Urinary bladder (tissue), 4 donors: Measurements from ENCODE around the gene XIRP2. TPM values are rescaled to one million over a fixed set of nuclear protein-coding genes. Genes with fewer than 3 reads are reported as not detected.
A peak's percentile ranks its signal among the peaks of the same experiment; 100 is the strongest.

Experiments
- DNase-seq: peaks from one replicate; pipeline ENCODE4 v3.0.0-alpha.2; 2015; ENCODE audit errors: extremely low spot score
- H3K27ac ChIP-seq: one replicate; pipeline ENCODE4 v1.5.1; 2013; ENCODE audit warnings: low read depth, mild to moderate bottlenecking, moderate library complexity
- H3K36me3 ChIP-seq: one replicate; pipeline ENCODE4 v1.6.1; 2013; ENCODE audit warnings: mild to moderate bottlenecking, moderate library complexity; ENCODE audit not compliant: insufficient read depth
- H3K4me1 ChIP-seq: one replicate; pipeline ENCODE4 v1.6.1; 2013; ENCODE audit warnings: mild to moderate bottlenecking, moderate library complexity; ENCODE audit not compliant: insufficient read depth
- H3K4me3 ChIP-seq: one replicate; pipeline ENCODE4 v1.5.1; 2013; ENCODE audit warnings: low read depth, low read length
- WGBS: extraction: QIAGEN DNeasy Blood & Tissue Kit; methylation state at CpG from one replicate; pipeline ENCODE4 v1.1.7; 2013; 5-methylcytosine and 5-hydroxymethylcytosine counted together
- polyA plus RNA-seq: library from polyadenylated mRNA; stranded (reverse); fragments of 200-250 nt; gene quantifications from one replicate; pipeline ENCODE4 v1.2.3, GENCODE V29; 2013
- total RNA-seq: library from RNA; depleted of rRNA; stranded (reverse); fragments of >200 nt; gene quantifications from one replicate; pipeline ENCODE4 v1.2.3, GENCODE V29; 2014
- donor health status: healthy with polysubstance abuse.
- donor health status: healthy.

XIRP2 gene
- total and polyA plus RNA-seq, 2 donors, result 5.8 TPM; not detected in 1

DNA sequence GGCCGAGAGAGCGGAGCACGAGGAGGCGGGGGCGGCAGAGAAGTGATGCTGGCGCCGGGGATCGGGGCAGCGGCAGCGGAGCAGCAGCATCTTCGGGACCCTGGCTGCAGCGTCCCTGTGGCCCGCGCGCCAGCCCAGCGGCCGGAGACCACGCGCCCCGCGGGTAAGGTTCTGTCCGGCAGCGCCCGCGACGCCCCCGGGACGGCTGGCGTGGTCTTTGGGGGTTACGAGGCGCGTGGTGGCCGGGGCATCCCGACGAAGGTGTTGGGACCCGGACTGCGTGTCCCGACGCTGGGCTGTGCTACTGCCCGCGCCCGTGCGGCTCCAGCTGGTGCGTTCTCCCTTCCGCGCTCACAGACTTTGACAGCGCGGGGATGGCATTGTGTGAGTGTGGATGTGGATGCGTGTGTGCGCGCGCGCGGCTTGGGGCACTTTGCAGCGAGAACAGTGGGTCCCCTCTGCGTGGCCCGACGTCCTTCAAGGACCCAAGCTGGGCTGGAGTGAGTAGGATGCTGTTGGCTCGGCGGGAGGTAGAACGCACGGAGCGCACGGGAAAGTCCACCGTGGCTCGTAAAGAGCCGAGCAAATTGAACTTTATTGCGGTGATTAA is 405.0 kb downstream of the XIRP2 start:
- peaks cover 3% of the 10 kb centered on the region for H3K4me1 ChIP-seq
- H3K27ac ChIP-seq, result no peak overlapping the region
- WGBS, result under 1% methylated on average over 68 of the region's 68 CpGs
- no peaks in the 10 kb centered on the region for H3K36me3 ChIP-seq
- H3K4me3 ChIP-seq, result peak overlapping the region; percentile 58
- no peak for DNase-seq

GRCh38 chr2:167293943-167294775 is 405.9 kb downstream of the XIRP2 start:
- no peaks in the 10 kb centered on the region for H3K36me3 ChIP-seq
- DNase-seq, result no peak
- H3K4me1 ChIP-seq, result peaks cover 3% of the 10 kb centered on the region
- H3K4me3 ChIP-seq, result no peak overlapping the region
- no peak overlapping the region for H3K27ac ChIP-seq
- WGBS, result 2% methylated on average over 39 of the region's 39 CpGs

DNA sequence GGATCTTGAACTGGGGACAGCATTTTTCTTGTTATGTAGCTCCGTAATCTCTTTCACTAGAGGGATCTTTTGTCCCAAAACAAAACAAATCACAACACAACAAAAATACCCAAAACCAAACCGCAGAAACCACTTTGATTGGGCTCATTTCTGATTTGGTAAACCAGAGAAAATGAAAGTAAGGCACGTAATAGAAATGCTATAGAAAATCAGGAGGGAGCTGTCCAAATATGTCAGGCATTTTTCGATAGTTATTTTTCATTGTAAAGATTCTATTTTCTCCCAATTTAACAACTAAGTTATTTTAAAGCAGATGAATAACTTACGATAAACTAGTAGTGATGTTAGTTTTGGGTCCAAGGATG is 406.5 kb downstream of the XIRP2 start:
- no peaks in the 10 kb centered on the region for H3K36me3 ChIP-seq
- DNase-seq, result peak; percentile 7
- no peak overlapping the region for H3K27ac ChIP-seq
- H3K4me1 ChIP-seq, result peaks cover 3% of the 10 kb centered on the region
- WGBS, result 10% methylated on average over 5 of the region's 5 CpGs
- H3K4me3 ChIP-seq, result no peak overlapping the region

- H3K27ac ChIP-seq, result no peak overlapping the region
- H3K4me3 ChIP-seq, result no peak overlapping the region
- peaks cover 3% of the 10 kb centered on the region for H3K4me1 ChIP-seq
- no peak for DNase-seq
- no peaks in the 10 kb centered on the region for H3K36me3 ChIP-seq
- WGBS, result 95% methylated on average over 1 of the region's 1 CpG
Measured at GRCh38 chr2:167297292-167297691, 409.0 kb downstream of the XIRP2 start.

DNA sequence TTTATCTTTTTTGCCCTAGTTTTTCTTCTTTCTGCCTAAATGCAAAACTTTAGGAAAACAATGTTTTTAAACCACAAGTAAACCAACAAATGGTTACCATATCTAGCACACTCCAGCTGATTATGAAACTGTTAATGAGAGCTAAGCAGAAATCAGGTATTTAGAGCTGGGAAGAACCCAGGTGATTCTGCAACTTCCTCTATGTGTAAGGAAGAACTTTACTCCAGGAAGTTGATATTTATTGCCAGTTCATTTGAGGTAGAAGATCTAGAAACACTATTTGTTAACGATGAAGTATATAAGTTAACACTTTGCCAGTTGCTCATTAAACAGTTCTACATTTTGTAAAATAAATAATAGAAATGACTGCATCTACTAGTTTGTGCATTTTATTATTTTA is 409.7 kb downstream of the XIRP2 start:
- H3K27ac ChIP-seq, result no peak overlapping the region
- H3K36me3 ChIP-seq, result no peaks in the 10 kb centered on the region
- H3K4me3 ChIP-seq, result no peak overlapping the region
- WGBS, result 83% methylated on average over 1 of the region's 1 CpG
- no peak for DNase-seq
- peaks cover 2% of the 10 kb centered on the region for H3K4me1 ChIP-seq
